NOMO-1 treated with DMSO at 0.1 percent for 48 hours (cell line): Measurements from ENCODE around the gene ANO2.
"Not testable (repeated sequence)": the region's sequence is repeated elsewhere in the genome, so short reads cannot be mapped to it uniquely, and the experiment has no call there.

ENCODE experiments used
- DNase-seq: peaks from one replicate; lab custom pipeline; 2025; ENCODE audit not compliant: unreplicated experiment; lab: John Stamatoyannopoulos, UW

Gene ANO2

DNA sequence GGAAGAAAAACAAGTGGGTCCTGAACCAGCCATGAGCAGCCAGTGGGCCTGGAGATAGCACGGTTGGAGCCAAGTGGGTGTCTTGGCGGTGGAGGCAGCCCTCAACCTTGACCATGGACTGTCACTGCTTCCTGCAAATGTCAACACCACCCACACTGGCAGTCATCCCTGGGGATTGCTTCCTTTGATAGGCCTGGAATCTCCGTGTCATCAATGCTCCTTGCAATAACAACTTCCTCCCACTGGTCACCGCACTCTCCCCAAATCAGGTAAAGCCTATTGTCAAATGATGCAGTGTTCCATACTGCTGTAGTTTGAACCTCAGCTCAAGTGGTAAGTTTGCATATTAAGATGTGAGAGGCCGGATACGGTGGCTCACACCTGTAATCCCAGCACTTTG, 384.0 kb downstream of the ANO2 start:
- no peak for DNase-seq

DNA sequence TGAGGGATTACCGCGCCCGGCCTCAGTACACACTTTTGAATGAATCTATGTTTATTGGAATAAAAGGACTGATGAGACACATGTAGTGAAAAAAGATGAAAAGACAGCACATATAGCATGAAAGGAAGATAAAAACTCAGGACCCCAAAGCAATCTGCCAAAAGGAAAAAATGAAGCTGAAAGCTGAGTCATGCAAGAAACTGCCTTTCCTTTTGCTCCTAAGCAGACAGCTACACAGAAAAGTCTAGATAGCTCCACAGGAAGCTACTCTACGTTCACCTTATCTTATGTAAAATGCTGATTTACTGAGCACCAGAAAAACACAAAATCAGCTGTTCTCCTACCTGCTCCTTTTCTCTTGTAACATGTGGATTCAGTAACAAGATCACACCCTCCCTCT, 384.8 kb downstream of the ANO2 start:
- DNase-seq, result no peak

DNA sequence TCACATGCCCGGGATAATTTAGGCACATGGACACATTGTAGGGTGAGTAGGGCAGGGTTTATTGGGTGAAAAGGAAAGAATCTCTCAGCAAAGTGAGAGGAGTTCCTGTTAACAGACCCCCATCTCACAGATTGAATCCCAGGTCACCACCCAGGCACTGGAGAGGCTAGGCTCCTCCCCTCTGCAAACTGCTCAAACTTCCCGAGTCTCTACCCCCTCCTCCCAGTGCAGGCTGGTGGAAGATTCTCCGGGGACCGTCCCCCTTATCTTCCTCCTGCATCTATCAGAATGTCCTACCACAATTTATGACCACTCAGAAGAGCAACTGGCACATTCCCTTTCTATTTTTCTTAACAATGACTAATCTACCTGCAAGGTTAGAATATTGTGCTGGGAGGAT, 387.2 kb downstream of the ANO2 start:
- no peak for DNase-seq

DNA sequence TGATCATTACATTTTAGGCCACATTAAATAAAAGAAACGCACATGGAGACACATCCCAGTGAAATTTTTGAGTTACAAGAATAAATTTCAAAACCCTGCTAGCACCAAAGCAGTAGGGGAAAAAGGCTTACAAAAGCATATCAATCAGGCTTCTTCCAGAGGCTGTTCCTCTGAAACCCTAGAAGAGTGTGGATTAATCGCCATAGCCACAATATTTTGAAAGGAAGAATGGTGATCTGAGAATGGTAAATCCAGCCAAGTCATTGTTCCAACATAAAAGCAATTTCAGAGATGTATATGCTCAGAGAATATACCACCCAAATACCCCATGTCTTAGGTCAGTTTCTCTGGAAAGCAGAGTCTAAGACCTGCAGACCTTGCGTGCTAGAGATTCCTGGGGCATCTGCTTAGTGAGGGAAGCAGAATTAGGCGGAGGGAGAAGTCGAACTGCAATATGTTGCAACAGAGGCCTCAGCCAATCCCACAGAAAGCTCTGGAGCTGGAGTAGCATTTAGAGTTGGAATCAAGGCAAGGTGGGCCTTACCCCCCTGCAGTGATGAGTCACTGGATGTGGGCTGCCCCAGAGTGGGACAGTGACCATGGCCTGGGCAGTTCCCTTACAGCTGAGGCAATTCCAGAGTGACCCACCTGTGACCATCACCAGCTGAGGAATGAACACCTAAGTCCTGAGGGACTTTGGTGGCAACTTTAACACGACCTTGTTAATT, 387.9 kb downstream of the ANO2 start:
- DNase-seq, result no peak

DNA sequence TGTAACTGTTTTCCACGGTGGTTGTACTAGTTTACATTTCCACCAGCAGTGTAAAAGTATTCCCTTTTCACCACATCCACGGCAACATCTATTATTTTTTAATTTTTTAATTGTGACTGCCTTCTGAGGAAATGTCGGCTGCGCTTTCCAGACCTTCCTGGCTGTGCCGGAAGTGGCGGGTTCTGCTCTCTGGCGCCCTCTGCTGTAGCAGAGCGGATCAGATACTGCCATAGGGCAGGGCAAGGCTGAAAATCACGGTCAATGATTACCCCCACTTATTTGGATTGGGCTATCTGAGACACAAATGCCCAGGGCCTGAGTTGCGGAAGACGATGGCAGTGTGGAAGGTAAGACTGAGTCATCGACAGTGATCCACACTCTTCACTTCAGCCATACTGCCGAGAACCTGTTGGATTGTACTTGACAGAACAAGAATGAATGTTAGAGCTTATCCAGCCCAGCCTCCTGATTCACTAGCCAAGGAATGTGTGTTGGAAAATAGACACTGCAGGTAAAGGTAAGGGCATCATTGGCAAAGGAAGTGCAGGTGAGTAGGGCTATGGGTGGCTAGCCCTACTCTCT, 388.9 kb downstream of the ANO2 start:
- DNase-seq, result no peak

DNA sequence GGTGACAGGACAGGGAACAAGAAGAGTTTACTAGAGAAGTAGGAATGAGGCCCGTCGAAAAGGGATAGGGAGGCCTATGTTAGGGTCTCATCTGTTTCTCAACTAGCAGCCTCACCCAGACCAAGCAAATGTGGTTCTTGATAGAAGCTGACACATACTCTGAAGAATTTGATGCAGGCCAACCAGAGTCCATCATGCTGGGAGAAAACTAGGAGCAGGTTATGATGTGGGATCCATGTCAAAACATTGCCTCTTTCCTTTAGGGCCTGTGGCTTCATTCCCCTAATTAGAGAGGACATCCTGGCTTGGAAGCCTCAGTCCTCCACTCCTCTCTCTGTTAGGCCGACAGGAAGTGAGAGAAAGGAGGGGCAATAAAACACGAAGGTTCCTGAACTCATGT, 390.3 kb downstream of the ANO2 start:
- no peak for DNase-seq

DNA sequence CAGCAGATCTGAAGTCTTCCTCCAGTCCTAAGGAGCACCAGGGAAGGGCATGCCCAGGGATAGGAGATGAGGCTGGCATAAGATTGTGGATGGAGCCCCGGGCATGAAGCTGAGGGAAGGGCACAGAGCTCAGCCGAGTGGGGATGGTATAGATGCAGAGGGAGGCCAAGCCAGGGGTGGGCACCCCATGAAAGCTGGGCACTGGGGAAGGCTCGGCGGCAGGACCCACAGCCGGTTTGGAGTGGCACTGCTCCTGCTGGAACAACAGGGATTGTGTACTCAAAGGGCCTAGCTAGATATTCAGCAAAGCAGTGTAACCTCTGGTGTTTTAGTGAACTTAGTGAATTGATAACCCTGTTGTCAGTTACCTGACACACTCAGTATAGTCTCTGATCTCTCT, 396.0 kb downstream of the ANO2 start:
- no peak for DNase-seq

DNA sequence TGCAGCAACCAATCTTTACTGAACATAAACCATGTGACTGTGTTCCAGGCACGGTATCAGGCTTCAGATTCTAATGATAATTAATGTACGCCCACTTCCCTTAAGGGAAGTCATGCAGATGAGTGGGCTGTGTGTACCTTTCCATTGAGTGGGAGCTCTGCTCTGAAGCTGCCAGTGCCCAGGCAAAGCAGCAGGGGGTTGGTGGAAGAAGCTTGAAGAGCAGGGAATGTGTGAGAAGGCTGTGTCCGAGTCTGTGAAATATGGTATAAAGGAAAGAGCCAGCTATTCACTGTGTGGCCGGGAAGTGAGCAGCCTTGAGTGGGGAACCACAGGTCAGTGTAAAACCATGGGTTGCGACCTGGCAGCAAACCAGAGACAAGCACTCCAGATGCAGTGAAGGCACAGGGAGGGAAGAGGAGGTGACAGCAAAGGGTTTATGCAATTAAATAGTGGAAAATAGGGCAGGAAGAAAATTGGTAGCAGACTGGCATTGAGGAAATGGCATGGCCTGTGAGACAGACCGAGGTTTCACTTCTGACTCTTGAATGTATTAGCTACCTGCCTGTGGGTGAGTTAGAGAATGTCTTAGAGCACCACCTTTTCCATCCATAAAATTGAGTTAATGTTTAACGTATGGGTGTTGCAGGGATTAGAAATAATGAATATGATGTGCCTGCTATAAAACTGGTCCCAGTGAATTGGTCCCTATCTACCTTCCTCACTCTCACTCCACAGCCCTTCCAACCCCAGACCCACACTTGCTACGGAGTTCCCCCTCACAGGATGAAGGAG, 396.7 kb downstream of the ANO2 start:
- no peak for DNase-seq

DNA sequence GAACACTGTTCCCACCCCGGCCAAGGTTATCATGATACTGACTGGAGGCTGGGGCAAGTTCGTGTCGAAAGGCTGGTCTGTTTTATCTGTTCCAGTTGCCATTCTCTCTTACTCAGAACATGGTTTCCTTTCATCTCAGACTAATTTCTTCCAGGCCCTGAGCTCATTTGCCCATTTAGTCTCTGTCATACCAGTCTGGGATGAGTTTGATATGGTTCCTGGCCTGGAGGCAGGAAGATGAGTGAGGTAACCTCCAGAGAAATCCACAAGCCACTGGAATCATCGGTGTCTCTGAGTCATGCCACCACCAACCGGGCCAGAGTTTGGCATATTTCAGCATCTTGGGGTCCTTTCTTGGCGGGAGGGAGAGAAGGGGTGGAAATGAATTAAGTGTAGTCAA, 398.4 kb downstream of the ANO2 start:
- DNase-seq, result no peak

DNA sequence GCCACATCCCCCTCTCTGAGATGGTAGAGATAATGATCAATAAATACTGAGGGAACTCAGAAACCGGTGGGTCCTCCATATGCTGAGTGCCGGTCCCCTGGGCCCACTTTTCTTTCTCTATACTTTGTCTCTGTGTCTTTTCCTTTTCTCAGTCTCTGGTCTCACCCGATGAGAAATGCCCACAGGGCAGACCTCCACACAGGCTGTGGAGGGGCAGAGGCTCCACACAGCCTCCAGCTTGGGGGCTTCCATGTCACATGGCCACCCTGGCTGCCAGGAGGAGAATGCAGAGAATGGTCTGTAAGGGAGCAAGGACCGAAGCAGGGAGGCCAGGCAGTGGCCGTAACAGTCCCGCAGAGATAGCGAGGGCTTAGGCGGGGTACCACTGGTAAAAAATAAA, 407.3 kb downstream of the ANO2 start:
- no peak for DNase-seq

DNA sequence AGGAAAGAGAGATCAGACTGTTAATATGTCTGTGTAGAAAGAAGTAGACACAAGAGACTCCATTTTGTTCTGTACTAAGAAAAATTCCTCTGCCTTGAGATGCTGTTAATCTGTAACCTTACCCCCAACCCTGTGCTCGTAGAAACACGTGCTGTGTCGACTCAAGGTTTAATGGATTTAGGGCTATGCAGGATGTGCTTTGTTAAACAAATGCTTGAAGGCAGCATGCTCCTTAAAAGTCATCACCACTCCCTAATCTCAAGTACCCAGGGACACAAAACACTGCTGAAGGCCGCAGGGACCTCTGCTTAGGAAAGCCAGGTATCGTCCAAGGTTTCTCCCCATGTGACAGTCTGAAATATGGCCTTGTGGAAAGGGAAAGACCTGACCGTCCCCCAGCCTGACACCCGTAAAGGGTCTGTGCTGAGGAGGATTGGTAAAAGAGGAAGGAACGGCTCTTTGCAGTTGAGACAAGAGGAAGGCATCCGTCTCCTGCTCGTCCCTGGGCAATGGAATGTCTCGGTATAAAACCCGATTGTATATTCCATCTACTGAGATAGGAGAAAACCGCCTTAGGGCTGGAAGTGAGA, 407.9 kb downstream of the ANO2 start:
- DNase-seq, result not testable (repeated sequence)

DNA sequence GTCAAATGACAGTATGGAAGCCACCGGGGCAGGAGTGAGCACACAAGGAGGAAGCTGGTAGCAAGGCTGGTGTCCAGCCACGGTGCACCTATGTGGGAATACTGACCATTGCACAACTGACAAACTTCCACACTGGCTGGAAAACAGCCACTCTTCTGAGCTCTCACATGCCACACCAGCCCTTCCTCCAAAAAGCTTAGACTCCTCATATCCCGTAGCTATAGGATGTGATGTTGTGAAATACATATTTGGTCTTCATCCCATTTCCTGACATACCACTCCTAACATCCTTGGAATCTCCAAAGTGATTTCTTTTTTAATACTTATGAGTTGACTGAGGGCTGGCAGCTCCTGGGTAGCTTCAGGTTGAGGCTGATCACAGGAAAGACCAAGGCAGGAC, 409.5 kb downstream of the ANO2 start:
- no peak for DNase-seq

DNA sequence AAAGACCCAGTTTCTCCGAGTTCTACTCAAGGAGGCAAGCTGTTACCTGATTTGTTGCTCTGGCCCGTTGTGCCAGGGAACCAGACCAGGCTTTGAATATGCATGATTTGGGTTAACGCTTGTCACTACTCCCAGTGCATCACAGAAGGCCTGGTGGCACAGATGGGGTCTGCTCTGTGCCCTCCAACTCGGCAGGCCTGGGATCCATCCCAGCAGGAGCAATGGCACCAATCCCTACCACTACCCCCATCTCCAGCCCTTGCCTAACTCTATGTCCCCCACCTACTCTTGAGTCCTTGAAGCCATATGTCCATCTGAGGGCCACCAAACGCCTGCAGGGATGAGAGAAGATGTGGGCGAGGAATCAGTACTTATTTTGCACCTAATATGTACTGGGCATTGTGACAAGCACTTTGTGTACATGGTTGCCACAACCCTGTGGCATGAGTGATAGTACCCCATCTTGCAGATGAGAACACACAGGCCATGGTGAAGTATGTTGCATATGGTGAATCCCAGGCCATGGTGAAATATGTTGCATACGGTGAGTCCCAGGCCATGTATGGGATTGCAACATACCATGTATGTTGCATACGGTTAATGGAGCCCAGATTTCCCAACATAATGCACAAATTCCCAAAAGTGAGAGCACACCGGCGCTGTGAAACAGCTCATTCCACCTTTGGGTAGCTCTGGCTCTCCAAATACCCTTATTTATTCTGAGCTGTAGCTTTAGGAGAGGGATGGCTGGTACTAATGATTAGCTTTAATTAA, 410.4 kb downstream of the ANO2 start:
- no peak for DNase-seq

DNA sequence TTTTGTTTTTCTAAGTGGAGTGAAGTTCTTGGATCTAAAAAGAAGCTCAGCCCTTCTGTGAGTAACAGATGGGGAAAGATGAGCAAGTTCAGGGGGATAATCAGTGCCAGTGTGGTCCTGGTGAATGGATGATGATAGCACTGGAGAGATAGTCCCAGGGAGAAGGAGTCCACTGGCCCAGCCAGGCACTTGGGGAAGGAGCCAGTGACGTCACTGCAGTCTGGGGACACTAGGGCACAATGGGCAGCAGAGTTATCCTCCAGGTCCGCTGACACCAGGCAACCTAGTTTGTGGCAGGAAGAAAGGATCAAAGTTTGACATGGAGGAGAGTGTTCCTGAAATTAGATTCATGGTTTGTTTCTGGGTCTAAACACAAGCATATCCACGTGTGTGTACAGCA, 411.7 kb downstream of the ANO2 start:
- DNase-seq, result no peak

DNA sequence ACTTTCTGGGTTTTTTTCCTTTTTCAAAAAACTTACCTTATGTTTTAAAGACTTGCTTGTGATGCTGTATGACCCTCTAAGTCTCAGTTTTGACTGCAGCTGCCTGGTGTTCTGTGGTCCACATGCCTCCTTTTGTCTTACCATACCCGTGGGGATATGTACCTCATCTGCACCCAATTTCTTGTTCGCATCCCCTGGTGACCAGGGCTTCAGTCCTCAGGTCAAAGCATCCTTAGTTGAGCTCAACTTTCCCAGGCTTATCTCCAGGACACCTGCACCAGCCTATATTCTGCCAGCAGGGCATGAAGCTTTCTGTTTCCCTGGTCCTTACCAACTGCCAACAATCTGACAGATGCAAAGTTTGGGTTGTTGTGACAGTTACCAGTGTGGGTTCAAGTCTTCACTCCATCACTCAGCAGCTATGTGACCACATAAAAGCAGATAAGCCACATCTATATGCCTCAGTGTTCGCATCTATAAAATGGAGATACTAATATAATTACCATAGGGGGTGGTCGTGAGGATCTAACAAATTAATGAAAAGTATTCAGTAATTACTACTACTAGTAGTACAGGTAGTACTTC, 419.2 kb downstream of the ANO2 start:
- no peak for DNase-seq

DNA sequence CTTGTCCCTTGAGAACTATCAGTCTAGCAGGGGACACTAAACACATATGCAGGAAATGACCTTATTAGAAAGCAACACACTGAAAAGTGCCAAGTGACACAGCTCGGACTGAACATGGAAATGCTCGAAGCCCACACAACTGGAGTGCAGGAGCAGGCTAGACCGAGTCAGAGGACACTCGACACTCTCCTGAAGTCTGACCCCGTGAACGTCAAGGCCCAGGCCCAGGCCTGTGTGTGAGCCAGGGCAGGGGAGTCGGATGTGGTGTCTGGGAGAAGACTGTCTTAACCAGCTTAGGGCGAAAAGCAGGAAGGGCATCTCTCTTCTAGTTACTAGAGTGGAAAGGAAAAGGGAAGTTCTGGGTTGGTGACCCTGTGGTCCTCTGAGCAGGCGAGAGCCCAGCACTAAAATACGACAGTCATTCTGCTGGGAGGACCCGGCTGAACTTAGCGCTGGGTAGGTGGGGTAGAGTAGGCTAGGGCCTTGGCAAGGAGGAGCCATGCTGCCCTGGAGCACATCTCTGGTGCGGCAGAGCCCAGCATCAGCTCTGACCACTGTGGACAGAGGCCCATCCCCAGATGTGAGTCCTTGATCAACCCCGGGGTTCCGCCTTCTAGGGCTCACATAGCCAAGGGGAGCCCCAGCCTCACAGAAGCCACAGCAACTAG, 420.2 kb downstream of the ANO2 start:
- DNase-seq, result no peak

DNA sequence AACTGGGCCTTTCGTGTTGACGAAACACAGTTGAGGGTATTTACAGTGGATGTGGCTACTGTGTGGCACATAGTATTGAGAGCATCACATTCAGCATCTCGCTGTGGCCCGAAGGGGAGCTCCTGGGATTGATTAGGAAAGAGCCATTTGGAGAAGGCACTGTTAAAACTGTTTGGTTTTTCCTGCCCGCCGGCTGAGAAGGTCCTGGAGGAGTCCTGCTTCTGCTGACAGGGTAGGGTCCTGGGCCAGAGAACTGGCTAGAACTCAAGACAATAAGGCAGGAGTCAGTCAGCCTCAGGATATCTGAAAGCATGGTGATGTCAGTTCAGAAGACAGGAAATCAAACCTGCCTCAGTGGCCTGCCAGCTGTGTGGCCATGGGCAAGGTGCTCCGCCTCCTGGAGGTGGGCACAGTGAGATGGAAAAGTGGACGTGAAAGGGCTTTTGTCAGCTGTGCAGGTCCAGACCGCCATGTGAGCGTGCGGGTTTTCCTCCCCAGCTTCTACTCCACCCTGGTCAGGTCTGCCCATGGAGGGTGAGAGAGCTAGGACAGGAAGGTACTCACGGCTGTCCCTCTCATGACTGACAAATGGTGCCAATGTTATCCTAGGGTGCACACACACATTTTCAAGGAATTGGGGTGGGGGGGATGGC, 420.8 kb downstream of the ANO2 start:
- no peak for DNase-seq

DNA sequence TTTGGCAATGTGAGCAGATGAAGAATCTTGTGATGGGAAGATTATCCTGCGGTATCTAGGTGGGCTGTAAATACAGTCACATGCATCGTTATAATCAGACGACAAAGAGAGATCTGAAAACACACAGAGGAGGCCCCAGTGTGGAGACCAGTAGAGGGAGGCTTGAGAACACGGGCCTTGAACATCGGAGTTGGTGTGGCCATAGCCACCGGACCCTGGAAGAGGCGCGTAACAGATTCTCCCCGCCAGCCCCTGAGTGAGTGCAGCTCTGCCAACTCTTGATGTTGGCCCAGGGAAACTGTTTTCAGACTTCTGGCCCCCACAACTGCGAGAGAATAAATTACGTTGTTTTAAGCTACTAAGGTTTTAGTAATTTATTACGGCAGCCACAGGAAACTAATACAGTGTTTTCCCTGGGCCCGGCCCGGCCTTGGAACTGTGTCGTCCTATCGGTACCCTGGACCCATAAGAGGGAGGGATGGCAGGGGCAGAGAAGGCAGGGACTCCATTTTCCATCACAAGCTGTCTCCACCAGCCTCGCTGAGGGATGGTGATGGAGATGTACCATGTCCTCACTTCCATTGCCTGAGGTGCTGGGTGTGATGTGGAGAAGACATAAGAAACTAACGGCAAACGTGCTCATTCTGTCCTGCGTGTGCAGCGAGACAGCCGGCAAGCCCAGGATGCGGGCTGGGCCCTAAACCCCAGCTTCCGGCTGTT, 421.5 kb downstream of the ANO2 start:
- no peak for DNase-seq
